Choroid plexus epithelial cell (primary cell): Measurements from ENCODE around the gene PTPRF.

Experiments used
- DNase-seq: peaks from one replicate; pipeline ENCODE4 v3.0.0-alpha.2; 2010; ENCODE audit warnings: low read depth
- H3K4me3 ChIP-seq: 2 replicates; pipeline ENCODE4 v1.5.1; 2011; ENCODE audit warnings: low read depth, mild to moderate bottlenecking, control low read depth, low read length, moderate library complexity
- TF ChIP-seq, protein P1 (sequence below): conservative IDR thresholded peaks from 2 replicates; pipeline ENCODE4 v1.5.1; 2011; ENCODE audit warnings: low read depth, mild to moderate bottlenecking, control low read depth, inconsistent platforms, low read length, moderate library complexity

PTPRF gene

GRCh38 chr1:43507296-43508295 is 23.1 kb upstream of the PTPRF start:
- TF ChIP-seq, protein P1, sequence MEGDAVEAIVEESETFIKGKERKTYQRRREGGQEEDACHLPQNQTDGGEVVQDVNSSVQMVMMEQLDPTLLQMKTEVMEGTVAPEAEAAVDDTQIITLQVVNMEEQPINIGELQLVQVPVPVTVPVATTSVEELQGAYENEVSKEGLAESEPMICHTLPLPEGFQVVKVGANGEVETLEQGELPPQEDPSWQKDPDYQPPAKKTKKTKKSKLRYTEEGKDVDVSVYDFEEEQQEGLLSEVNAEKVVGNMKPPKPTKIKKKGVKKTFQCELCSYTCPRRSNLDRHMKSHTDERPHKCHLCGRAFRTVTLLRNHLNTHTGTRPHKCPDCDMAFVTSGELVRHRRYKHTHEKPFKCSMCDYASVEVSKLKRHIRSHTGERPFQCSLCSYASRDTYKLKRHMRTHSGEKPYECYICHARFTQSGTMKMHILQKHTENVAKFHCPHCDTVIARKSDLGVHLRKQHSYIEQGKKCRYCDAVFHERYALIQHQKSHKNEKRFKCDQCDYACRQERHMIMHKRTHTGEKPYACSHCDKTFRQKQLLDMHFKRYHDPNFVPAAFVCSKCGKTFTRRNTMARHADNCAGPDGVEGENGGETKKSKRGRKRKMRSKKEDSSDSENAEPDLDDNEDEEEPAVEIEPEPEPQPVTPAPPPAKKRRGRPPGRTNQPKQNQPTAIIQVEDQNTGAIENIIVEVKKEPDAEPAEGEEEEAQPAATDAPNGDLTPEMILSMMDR, result no peak
- DNase-seq, result no peak
- H3K4me3 ChIP-seq, result no peak overlapping the region

GRCh38 chr1:43509007-43509739 is 21.5 kb upstream of the PTPRF start:
- DNase-seq, result no peak
- no peak overlapping the region for H3K4me3 ChIP-seq
- TF ChIP-seq, protein P1, result no peak

DNA sequence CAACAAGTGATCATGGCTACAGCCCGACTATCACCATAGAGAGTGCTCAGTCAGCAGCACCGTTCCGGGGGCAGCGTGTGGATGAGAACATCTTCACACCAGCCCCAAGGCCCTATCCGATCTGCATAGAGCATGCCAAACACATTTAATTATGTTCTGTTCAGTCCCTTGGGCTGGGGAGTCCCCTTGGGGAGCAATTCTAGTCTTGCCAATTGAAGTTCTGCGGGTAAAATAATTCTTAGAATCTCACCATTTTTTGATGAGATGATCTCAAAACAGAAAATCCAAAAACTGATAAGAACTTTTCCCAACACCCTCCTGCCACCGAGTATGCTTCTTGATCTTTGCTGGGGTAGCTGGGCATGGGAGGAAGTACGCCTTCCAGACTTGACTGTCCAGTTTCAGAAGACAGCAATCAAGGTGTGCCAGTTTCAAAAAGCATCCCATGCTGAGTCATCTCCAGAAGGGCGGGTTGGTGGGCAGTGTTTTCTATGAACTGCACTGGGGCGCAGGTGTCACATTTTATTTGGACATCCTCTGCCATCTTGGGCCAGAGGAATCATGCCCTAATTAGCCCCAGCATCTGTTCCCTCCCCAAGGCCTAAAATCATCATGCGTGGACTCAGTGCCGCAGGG is 20.8 kb upstream of the PTPRF start:
- TF ChIP-seq, protein P1, result no peak
- DNase-seq, result no peak

DNA sequence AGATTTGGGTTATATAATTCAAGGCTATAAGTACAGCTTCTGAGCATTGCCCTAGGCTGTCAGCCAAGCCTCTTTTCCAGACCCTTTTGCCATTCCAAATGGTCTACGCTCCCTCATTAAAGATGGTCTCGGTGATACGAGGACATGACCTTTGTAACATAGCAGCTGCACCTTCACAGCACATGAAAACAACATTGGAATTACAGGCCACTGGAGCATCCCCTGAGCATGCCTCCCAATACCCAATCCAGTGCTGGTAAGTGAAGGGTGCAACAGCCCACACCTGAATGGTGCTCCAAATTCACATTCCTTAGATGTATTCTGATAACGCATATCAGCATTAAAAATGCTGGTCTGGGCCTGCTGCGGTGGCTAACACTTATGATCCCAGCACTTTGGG is 20.1 kb upstream of the PTPRF start:
- TF ChIP-seq, protein P1, result no peak
- no peak for DNase-seq

More for the DNA sequence above, 20.8 kb upstream of the PTPRF start:
- H3K4me3 ChIP-seq, result no peak overlapping the region

DNA sequence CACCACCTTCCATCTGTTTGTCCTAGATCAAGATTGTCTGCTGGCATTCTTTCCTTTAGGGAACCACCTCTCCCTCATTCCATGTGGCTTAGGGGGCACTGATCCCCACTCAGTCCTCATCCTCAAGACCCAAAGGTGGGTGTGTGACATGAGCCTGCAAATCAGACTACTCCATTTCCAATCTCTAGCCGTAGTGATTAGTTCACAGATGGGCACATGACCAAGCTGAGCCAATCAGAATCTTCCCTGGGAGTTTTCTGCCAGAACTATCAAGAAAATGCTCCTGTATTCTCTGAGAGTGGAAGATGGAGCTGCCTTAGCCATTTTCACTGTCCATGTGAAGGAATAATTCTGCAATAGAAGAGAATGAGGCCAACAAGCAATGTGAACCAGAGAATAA is 19.3 kb upstream of the PTPRF start:
- TF ChIP-seq, protein P1, result no peak
- DNase-seq, result no peak
- H3K4me3 ChIP-seq, result no peak overlapping the region

More for the DNA sequence above, 20.1 kb upstream of the PTPRF start:
- H3K4me3 ChIP-seq, result no peak overlapping the region

GRCh38 chr1:43512133-43512532 is 18.6 kb upstream of the PTPRF start:
- TF ChIP-seq, protein P1, result no peak
- H3K4me3 ChIP-seq, result no peak overlapping the region
- DNase-seq, result no peak
